HG02970 (cell line): ENCODE results near the gene NSMF.

ENCODE experiments used
- ATAC-seq: cut with Tn5 transposase; IDR thresholded peaks from one replicate; pipeline ENCODE4 v1.9.1; 2021; ENCODE audit warnings: mild to moderate bottlenecking, moderate library complexity, moderate number of reproducible peaks; ENCODE audit not compliant: unreplicated experiment, low FRiP score

The NSMF gene

DNA sequence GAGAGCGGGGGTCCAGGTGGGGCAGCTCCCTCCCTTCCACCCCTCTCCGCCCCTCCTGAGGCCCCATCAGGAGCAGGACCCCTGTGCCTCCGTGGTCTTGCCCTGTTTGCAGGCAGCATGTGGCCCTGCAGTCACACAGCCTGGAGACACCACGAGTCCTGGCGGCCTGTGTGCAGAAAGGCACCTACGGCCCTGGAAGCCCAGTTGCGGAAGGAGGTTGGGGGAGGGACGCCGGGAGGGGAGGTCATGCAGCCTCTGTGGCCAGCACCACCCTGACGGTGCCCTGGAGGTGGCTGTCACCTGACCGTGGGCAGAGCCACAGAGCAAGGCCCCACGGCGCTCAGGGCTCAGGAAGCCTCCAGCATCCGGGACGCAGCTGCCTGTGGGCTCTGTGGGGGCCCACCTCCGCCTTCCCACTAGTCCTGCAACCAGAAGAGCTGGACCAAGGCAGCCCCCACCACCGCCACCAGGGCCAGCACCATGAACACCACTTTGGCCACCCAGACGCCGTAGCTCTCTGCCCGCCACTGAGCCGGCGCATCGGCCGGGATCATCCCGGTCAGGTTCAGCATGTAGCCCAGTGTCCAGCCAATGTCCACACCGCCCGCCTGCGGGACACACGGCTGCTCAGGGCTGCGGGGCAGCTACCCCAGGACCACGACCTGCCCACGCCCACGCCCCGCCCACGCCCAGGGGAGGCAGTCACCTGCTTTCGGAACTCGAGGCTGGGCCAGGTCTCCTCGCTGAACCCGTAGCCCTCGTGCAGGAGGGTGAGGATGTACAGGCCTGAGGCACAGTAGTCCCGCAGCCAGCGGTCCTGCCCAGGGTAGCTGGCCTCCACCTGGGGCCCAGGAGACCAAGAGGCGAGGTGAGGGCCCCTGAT, 24.4 kb downstream of the NSMF start:
- no peak for ATAC-seq

DNA sequence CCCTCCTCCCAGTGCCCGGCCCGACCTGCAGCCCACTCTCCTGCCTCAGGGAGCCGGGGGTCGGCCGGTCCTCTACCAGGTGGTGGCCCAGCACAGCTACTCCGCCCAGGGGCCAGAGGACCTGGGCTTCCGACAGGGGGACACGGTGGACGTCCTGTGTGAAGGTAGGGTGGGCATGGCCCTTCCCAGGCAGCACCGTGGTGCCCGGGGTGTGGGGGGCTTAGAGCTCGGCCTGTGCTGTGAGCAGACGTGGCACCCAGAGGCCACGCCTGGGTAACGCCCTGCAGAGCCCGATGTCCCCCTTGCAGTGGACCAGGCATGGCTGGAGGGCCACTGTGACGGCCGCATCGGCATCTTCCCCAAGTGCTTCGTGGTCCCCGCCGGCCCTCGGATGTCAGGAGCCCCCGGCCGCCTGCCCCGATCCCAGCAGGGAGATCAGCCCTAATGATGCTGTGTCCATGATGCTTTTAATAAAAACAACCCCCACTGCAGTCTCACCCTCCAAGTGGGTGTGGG, 25.2 kb downstream of the NSMF start:
- no peak for ATAC-seq

DNA sequence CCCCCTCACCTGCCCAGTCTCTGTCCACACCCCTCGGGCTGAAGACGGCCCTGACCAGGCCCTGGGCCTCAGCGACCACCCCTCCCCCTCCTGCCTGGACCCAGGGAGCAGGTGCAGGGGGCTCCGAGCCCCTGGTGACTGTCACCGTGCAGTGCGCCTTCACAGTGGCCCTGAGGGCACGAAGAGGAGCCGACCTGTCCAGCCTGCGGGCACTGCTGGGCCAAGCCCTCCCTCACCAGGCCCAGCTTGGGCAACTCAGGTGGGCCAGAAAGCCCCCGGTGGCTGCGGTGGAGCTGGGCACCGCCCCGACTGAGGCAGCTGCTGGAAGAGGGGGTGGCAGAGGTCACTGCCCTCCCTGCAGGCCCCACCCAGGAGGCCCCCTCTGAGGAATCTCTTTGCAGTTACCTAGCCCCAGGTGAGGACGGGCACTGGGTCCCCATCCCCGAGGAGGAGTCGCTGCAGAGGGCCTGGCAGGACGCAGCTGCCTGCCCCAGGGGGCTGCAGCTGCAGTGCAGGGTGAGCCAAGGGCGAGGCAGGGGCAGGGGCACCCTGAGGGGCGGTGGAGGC, 25.7 kb downstream of the NSMF start:
- no peak for ATAC-seq

DNA sequence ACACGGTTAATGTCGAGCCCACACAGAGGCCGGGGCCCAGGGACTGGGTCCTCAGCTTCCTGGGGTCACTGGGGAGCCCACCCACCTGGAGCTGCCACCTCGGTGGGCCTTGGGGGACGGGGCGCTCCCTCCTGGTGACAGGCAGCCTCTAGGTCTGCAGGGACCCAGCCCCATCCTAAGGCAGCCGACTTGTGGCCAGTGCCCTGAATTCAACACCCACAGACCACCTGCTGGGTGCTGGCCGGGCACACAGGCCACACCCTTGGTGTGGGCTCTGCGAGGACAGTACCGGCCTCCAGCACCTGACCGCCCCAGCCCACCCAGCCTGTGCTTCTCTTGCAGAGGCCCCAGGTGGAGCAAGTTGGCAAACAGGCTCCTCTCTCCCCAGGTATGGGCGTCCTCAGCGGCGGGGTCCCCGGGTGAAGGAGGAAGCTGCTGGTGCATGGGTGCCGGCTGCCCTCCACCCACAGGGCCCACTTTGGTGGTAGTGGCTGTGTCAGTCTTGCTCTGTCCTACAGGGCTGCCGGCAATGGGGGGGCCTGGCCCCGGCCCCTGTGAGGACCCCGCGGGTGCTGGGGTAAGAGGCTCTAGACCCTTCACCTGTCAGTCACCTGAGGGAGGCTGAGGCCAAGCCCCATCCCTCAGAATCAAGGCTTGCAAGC, 26.3 kb downstream of the NSMF start:
- no peak for ATAC-seq

DNA sequence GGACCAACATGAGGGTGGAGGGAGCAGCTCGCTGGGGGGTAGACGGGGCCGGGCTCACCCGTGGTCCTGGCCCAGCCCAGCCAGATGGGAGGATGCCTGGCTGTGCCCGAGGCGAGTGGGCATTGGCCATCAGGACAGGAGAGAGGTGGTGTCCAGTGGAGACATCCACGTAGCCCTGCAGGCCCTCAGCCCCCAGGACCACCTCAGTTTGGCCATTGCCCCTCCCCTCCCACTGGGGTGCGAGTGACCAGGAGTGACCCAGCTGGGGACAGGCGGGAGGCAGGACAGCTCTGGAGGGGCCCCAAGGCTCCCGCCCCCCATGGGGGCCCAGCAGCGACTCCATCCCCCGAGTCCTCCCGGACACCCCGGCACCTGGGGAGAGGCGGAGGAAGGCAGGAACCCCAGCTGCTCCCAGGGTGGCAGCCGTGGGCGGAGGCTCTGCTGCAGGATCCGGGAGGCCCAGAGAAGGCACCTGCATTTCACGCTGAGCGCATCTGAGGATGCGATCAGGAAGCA, 27.7 kb downstream of the NSMF start:
- ATAC-seq: no peak

DNA sequence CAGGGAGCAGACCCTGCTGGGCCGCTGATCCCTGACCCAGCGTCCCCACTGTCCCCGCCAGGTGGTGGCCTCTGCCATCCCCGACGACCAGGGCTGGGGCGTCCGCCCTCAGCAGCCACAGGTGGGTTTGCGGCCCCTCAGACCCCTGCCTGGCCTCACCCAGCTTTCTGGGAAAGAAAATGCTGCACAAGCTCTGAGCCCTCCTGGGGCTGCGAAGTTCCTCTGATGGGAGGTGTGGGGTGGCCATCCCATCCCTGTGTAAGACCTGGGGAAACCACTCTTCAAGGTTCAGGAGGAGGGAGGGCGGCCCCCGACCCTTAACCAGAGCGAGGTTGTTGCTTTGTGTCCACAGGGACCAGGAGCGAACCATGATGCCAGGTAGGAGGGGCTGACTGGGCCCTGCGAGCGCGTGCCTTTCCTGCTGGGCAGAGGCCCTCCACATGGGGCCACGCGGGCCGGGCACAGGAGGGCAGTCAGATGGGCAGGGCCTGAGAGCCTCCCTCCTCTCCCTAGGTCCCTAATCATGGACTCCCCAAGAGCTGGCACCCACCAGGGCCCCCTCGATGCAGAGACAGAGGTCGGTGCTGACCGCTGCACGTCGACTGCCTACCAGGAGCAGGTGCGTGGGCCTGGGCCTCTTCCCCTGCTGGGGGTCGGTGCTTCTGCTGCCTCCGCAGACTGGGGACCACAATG, 28.3 kb downstream of the NSMF start:
- ATAC-seq: no peak

DNA sequence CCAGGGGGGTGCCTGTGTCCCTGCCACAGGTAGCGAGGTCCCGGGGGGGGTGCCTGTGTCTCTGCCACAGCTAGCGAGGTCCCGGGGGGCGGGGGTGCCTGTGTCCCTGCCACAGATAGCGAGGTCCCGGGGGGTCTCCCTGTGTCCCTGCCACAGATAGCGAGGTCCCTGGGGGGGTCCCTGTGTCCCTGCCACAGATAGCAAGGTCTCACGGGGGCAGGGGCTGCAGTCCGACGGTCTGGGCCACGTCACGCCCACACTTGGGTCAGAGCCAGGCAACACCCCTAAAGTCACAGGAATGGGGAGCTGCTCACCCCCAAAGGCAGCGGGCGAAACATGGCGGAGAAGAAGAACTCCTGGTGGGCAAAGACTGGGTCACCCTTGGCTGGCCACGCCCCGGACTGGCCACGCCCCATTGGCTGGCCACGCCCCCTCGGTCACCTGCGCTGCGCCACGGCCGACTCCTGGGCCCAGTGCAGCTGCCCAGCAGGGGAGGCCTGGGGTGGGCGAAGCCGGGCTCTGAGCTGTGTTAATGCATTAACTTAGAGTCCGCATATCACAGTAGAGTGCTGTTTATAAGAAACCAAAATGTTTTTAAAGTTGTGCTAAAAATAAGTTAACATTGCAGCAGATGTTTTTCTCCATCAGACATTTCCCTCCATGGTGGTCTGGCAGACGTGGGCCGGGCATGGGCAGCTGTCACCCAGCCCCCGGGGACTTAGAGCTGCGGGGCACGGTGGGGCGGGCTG, 29.0 kb downstream of the NSMF start:
- no peak for ATAC-seq

DNA sequence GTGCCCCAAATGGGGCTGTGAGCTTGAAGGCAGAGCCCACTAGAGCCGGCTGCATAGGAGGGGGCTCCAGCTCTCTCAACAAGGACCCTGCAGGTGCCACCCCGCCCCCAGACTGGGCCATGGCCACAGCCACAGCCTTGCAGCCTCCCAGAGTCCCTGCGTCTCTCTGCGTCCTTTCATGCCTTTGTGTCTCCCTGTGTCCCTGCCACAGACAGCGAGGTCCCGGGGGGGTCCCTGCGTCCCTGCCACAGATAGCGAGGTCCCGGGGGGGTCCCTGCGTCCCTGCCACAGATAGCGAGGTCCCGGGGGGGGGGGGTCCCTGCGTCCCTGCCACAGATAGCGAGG, 29.6 kb downstream of the NSMF start:
- ATAC-seq: no peak

DNA sequence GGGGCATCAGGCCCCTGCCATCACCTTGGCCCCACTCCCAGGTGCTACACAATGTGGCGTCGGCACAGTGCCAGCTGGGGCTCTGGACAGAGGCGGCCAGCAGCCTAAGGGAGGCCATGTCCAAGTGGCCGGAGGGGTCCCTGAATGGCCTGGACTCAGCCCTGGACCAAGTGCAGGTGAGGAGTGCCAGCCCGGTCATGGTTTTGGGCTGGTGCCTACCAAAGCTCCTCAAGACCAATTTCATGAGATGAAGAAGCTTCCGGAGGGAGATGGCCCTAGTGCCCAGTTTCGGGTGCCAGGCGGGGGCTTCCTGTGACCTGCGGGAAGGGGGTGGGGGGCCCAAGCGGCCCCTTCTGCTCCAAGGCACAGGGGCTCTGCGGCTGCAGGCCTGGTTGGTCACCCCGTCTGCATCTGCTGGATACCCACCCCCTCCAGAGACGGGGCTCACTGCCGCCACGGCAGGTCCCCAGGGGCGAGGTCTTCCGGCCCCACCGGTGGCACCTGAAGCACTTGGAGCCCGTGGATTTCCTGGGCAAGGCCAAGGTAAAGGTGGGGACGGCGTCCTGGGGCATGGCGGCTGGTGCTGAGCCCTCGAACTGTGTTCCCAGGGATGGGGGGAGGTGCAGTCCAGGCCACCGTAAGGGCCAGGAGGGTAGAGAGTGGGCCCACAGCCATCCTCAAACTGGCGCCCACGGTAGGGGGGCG, 30.1 kb downstream of the NSMF start:
- ATAC-seq: no peak

DNA sequence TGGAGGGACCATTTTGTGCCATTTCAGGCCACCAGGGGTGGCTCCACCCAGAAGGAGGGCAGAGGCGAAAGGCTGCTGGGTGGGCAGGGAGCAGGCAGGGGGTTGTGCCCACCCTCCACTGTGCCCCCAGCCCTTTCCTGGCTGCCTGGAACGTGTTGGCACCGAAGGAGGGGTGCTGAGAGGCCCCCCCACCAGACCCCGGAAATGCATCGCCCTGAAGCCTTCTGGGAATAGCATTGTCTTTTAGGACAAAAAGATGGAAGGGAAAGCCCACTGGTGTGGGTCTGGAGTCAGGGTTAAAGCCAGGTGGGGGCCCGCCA, 30.9 kb downstream of the NSMF start:
- no peak for ATAC-seq

DNA sequence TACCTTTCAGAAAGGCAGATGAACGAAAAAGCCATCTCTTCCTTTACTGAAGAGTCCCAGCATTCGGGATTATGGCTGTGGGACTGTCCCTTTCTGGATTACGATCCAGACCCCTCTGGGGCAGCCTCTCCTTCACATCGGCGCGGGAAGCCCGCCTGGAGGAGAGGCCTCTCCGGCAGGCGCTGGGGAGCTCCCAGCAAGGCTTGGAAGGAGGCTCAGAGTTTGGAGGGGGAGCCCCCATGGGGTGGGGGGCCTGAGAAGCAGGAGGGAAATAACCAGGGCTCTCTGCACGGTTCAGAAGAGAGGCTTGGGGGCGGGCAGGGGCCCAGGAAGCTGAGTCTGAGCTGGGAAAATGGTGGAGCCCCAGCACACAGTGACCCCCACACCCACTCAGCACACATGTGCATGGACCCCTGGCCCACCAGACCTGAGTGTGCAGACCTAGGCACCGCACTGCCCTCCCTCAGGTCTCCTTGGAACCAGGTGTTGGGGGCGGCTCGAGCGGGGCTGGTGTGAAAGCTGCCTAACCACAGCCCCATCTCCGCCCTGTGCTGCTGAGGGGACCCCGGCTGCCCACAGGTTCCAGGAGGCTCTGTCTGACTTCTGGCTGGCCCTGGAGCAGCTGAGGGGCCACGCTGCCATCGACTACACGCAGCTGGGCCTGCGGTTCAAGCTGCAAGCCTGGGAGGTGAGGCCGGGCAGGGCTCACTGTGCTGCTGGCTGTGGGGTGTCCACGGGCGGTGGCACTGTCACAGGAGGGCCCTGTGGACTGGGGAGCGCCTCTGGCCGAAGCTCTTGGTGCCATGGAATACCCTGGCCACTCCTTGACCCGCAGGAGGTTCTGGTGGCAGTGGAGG, 31.5 kb downstream of the NSMF start:
- no peak for ATAC-seq

DNA sequence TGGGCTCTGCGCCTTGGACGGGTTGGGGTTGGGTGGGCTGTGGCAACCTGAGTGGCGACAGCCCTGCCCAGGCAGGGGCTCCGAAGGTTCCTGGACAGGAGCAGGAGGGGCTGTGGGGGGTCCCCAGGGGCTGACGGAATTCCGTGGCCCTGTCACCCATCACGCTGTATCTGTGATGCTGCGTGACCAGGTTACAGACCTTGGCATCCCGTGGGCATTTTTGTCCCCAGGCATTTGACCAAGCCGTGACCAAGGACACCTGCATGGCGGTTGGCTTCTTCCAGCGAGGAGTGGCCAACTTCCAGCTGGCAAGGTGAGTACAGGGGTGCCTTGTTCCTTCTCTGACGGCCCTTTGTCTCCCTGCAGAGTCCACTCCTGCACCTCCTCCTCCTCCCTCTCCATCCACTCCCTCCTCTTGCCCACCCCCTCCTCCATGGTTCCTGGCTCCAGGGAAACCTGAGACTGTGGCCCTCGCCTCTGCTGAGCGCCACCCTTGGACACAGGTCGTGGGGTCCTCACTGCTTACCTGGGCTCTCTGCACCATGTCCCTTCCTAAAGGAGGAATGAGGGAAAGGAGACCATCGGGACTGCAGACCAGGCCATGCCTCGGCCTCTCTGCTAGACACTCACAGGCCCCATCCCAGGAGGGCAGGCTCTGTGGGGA, 33.0 kb downstream of the NSMF start:
- ATAC-seq: no peak

DNA sequence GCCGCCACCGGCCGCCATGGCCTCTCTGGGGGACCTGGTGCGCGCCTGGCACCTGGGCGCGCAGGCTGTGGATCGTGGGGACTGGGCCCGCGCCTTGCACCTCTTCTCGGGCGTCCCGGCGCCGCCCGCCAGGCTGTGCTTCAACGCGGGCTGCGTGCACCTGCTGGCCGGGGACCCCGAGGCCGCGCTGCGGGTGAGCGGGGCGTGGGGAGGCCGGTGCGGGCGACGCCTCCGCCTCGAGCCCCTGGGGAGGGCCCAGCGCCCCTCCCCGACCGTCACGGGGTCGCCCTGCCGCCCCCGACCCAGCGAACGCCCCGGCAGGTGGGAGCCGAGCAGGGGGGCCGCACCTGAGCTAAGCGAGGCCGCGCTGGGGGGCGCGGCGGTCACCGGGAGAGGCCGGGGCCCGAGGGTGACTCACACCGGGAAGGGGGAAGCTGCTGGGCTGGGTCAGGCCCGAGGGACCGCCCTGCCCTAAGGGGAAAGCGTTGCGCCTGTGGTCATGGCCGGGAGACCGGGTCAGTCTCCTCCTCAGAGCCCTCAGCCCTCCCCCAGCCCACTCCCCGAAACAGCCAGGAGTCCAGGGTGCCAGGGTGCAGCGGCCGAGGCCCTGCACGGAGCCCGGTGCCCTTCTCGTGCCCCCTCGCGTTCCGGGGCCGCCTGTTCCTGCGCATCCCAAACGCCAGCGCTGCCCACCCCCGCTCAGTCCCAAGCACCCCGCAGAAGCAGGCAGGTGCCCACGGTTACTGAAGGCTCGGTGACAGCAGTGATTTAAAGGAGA, 35.4 kb downstream of the NSMF start:
- peak; percentile 2 for ATAC-seq

DNA sequence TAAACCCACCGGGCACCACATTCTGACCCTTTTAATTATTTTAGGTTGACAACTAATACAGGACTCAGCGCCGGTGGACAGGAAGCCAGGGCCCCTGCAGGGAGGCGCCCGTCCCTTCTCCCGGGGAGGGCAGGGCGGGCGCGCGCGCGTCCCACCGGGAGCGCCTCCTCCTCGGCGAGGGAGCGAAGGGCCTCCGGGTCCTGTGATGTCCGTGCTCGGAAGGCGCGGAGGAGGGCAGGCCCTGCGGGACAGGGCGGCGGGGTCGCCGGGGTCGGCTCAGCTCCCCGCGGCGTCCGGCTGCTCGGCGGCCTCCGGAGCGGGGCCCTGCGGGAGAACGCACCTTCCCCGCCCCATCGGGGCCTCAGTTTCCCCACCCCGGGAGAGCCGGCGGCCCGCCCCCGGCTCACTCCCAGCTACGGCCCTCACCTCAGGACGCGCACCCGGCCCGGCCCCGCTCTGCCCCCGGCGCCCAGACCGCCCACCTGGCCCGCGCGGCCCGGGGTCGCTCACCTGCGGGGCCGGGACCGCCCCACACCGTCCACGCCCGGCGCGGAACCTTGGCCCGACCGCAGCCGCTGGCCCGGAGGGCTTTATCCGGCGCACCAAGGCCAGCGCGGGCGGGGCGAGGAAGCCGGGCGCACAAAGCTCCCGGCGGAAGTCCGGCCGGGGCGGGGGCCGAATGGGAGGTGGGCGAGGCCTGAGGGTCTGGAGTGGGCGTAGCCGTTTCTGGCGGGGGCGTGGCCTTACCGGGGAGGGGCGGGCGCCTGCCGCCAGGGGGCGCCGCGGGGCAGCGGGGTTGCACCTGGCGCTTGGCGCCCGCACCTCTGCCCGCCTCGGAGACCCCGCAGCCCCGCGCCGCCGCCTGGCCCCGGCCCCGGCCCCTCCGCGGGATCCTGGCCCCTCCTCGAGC, 36.3 kb downstream of the NSMF start, which contains the start of the genes EXD3 and NOXA1:
TSS of gene EXD3 (minus strand) at position 559 of the 910 bp plus-strand sequence. CDS start 27,805 bp downstream, outside the sequence.
TSS of gene NOXA1 (plus strand) at position 790 of the 910 bp plus-strand sequence. CDS start 137 bp downstream, outside the sequence.
- ATAC-seq: peak; percentile 87

DNA sequence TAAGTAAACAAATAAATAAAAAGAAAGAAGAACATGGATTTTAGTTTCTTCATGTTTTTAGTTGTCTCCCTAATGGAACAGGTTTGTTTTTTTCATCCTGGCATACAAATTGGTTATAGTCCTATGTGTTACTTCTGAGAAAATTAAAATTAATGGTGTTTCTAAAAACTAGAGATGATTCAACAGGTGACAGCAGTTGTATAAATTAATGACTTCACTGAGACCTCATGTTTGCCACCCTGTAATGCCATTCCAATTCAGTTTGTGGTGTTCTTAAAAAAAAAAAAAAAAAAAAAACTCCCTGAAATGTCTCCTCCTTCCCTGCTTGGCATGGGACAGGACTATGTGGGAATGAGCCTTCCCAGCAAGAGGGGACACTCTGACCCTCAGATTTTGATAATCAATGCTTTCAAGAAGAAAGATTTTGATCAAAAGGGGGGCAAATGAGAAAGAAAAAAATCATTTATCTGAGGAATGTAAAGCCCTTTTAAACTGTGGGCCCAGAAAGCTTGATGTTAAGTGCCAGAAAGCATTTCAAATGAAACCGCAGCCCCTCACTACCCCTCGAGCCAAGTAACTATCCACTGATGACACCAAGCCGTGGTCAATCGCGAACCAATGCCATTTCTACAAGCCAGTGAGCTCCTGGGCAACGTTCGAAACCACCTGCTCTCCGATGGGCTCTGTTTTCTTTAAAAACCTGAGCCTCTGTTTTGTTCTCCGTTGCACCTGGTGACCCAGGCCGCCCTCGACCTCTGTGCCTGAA, 37.1 kb downstream of the NSMF start:
- ATAC-seq: no peak
